T-helper 1 cell (primary cell): ENCODE results near the gene RAB36.
"Not testable (repeated sequence)": the region's sequence is repeated elsewhere in the genome, so short reads cannot be mapped to it uniquely, and the experiment has no call there.

Source experiments
- DNase-seq, 5 donors: peaks; one replicate each; pipeline ENCODE4 v3.0.0-alpha.2; 2012 to 2020

The RAB36 gene

DNA sequence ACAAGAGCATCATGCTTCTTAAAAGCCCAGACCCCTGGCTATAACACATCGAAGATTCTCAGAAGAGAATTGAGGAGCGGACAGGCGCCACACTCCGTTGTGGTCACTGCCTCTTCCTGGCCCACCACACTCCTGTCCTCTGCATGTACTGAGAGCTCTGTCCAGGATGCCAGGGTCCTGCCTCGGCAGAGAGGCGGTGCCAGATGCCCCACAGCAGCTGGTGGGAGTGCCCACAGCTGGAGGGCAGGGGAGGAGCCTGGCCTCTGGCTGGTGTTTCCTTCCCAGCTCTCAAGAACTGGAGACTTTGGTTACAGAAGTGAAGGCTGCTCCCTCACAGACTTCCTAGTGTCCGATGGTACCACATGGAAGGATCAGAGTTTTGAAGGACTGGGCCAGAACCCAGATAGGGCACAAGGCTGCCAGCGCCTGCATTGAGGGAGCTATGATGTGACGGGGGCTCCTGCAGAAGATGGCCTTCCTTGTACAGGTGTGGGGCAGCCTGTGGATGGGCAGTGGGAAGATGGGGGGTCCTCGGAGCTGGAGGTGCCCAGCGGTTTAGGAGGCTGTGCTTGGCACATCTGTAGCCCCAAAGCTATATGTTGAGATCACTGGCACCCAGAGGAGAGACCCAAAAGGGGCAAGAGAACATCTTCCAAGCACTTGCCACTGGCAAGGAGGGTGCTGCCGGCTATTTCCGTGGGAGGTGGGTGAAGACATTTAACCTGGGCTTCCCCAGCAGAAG lies 22.9 kb upstream of the RAB36 start:
- DNase-seq, result no peak

GRCh38 chr22:23122992-23123803 lies 22.1 kb upstream of the RAB36 start:
- no peak for DNase-seq

- no peak for DNase-seq
Measured at GRCh38 chr22:23123804-23124254, 21.4 kb upstream of the RAB36 start.

- no peak for DNase-seq
Measured at GRCh38 chr22:23124611-23125511, 20.4 kb upstream of the RAB36 start.

DNA sequence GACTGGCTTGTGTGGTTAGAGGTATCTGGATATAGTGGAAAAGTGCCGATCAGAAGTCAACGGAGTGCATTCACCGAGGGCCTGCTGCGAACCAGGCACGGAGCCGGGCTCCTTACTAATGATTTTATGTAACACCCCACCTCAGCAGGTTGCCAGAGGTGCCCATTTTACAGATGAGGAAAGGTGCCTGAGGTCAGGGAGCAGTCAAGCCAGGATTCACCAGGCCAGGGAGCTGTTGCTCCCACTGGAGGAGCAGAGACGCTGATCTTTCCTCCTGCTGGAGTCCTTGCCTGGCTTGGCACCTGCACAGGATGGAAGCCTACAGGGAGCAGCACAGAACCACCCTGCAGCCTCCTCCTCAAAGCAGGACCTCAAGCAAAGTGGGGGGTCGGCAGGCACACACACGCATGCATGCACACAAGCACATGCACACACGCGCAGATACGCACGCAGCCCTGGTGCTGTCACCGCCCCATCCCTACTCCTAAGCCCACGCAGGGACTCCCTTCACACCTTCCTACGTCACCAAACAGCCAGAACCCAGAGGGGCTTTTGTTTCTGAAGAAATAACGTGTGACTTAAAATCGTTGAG lies 19.7 kb upstream of the RAB36 start:
- no peak for DNase-seq

- DNase-seq, result no peak
Measured at GRCh38 chr22:23126165-23127054, 18.9 kb upstream of the RAB36 start.

DNA sequence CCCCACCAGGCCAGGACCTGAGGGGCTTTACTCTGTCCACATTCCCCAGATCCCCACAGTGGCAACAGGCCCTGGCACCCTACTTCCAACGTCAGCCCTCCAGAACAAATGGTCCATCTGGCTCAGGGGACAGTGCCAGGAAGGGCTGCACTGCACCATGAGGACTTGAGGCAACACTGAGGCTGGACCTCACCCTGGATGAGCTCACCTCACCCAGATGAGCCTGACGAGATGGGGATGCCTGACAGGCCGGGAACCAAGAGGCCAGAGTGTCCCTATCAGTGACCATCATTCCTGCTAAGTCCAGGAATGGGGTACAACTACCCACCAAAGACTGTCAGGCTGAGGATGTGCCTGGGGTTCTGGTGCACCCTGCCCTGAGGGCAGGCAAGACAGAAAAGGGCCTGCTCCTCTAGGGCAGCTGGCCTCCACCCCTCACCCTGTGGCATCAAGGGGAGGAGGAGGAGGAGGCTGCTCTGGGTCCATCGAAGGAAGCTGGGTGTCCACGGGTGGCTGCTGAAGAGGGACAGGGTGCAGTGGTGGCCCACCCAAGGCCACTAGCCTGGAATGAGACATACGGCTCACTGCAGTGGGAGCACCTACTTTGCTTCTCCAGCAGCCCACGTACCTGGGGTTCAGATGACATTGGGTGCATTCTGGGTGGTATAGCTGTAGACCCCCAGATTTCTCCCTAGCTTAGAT lies 18.1 kb upstream of the RAB36 start:
- DNase-seq, result no peak

- no peak for DNase-seq
Measured at GRCh38 chr22:23127788-23128187, 17.5 kb upstream of the RAB36 start.

- peak; percentile 32 to 71 (median 54) for DNase-seq
Measured at GRCh38 chr22:23128269-23129108, 16.8 kb upstream of the RAB36 start.

DNA sequence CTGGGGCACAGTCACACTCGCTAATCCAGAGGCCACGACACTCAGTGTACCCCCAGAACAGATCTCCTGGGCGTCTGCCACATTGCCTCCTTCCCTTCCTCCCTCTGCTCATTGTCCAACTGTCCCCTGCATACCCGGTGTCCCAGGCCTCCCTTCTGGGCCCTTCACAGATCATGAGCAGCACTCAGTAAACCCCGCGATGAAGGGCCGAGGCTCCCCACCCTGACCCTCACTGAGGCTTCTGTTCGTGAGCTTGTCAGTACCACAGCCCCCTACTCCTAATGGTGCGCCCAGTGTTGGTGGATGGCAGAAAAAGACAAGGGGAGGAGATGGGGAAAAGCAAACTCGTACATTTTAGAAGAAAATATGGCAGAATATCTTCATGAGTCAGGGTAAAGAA lies 16.1 kb upstream of the RAB36 start:
- no peak for DNase-seq

DNA sequence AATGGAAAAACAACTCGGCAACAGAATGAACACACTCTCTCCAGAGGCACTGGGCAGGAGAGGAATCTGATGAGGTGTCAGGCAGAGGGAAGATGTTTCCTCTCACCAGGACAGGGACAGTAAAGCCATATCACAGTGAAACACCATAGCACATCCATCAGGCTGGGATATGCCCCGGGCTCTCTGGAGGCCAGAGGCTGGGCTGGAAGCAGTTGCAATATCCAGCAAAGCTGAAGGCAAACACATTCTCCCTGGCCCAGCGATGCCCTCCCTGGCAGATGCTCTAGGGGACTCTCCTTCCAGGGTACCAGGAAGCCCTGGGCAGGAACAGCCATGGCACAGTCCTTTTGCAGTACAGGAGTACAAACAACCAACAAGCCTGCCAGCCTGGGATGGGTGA lies 14.6 kb upstream of the RAB36 start:
- no peak for DNase-seq

DNA sequence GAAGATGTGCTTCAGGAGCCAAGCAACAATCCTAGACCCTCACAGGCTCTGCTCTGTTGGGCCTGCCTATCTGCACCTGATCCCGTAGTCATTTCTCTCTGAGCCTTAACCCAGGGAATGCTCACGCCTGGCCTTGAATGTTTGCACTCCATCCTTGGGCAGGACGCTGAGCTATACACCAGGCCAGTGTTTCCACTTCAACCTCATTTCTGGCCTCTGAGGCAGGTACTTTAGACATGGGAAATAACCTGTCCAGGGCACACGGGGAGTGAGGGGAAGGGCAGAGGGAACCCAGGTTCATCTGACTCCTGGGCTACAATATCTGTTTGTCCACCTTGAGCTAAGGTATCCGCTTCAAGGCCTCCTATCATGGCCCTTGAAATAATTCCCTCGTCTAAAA lies 13.3 kb upstream of the RAB36 start:
- DNase-seq, result no peak

DNA sequence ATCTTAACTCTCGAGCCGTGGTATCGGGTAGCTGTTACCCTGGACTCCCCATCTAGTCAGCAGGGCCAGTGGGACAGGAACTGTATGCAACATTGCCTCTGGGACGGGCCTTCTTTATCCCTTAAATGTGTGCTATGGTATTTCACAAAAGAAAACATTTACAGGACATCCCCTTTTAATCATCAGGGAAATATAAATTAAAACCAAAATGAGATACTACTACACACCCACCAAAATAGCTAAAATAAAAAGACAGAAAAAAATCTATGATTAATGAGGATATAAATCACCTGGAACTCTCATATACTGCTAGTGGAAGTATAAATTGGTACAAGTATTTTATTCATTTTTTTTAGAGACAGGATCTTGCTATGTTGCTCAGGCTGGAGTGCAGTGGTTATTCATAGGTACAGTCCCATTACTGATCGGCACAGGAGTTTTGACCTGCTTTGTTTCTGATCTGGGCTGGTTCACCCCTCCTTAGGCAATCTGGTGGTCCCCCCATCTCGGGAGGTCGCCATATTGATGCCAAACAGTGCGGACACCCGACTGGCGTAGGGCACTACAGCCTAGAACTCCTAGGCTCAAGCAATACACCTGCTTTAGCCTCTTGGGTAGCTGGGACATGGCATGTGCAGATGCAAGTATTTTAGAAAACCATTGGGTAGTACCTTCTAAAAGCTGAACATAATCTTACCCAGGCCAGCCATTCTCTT lies 12.7 kb upstream of the RAB36 start:
- DNase-seq, result no peak

DNA sequence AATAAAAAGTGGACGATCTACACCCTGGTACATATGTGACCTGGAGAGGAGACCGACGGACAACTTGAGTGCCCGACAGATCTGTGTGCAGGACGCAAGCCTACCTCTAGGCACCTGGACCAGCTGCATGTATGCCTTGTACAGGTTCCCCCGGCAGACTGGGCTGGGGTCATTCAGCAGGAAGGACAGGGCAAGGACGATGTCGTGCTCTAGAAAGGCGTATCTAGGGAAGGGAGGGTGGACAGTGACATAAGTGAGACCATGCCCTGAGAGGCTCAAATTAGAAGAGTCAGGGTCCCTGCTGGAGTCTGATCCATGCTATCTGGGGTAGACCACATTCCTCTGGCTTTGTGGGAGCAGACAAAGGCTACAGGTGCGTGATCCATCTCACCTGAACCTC lies 11.4 kb upstream of the RAB36 start:
- no peak for DNase-seq

DNA sequence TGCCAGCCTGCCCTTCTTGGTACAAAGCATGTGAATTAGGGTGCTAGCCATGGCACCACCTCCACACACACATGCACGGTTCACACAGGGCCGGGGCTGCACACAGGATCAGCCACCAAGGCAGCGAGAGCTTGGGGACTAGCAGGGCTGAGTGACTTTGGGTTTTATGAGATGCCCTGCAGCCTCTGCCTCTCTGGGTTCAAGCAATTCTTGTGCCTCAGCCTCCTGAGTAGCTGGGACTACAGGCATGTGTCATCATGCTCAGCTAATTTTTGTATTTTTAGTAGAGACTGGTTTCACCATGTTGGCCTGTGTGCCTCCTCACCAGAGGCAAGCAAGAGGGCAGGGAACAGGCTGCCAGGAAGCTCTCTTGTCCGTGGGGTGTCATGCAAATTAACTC lies 8.3 kb upstream of the RAB36 start:
- not testable (repeated sequence) for DNase-seq

GRCh38 chr22:23137468-23137867 lies 7.8 kb upstream of the RAB36 start:
- DNase-seq, result no peak

DNA sequence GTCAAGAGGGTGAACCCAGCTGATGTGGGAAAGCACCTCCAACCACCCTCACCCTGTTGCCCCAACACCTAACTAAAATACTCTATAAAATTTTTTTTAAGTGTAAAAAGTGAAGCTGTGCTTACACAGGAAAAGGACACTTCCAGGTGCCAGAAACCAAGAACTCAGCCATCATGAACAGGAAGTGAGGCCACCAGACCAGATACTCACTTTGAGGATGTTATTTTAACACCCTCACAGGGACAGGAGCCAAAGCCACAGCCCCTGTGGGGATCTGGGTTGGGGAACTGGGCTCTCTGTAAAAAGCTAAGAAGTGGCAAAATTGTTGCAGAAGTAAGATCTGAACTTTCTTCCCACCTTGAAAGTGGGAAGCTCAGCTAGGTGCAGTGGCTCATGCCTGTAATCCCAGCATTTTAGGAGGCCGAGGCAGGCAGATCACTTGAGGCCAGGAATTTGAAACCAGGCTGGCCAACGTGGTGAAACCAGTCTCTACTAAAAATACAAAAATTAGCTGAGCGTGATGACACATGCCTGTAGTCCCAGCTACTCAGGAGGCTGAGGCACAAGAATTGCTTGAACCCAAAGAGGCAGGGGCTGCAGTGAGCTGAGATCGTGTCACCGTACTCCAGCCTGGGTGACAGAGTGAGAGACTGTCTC lies 7.2 kb upstream of the RAB36 start:
- peak in 4 of 5 donors; percentile 28 to 70 (median 40) for DNase-seq

DNA sequence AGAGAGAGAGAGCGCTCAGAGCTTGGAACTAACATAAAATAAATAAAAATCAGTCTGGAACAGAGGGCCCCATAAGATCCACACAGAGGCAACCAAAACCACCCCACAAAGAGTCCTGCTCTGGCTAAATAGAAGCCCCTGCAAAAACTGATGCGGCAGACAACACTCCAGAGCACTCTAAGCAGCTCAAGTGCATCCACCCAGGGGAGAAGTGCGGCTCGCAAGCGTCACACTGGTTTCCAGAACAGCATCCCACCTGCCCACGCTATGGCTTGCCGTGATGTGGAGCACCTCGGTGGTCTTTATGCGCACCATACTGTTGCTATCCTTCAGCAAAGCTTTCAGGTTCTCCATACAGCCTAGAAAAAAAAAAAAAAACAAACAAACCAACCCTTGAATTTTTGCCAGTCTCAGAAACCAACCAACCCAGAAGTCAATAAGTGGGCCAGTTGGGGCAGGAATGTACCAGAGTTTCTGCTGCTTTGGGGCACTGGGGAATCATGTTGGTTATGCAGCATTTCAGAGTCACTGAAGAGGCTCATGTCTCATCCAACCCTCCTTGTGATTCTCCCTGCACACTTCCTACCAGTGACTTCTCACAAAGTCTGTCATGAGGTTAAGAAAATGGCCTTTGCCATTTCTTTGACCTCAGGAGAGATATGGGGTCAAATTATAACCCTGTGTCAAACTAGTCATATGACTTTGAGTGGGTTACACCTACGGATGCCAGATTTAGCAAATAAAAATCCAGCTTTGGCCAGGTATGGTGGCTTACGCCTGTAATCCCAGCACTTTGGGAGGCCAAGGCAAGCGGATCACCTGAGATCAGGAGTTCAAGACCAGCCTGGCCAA lies 6.5 kb upstream of the RAB36 start:
- no peak for DNase-seq
